Measurements from ENCODE around the gene MAPK8. TPM values are rescaled to one million over a fixed set of nuclear protein-coding genes. Genes with fewer than 3 reads are reported as not detected.

The MAPK8 gene
- total RNA-seq, 4 donors from 2014 or later = 27.4 to 43.5 (median 36.5) TPM

DNA sequence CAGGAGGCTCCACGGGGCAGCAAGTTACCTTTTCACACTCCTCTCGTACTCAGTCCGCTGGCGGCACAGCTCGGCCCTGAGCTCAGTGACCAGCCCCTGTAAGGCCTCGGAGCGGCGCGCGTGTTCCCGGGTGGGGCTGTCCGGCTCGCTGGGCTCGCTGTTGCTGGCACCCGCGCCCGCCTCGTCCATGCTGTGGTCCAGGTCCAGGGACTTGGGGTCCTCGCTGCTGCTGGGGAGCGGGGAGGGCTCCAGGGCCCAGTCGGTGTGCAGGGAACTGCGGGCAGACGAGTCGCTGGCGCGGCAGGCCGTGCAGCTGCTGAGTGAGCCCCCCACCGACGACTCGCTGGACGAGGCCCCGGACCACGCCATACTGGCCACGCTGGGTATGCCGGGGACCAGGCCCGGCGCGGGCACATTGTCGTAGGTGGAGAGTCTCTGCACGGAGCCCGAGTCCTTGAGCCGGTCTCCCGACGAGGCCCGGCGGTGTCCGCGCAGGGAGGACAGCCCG lies 143.8 kb downstream of the MAPK8 start:
- no peak overlapping the region for H3K4me3 ChIP-seq
- H3K36me3 ChIP-seq = no peaks in the 10 kb centered on the region
- H3K4me1 ChIP-seq = no peaks in the 10 kb centered on the region
- no CpG with 5 or more reads among the region's 49 CpGs for WGBS, 2 donors
- DNase-seq = no peak
- TF ChIP-seq, protein P1, sequence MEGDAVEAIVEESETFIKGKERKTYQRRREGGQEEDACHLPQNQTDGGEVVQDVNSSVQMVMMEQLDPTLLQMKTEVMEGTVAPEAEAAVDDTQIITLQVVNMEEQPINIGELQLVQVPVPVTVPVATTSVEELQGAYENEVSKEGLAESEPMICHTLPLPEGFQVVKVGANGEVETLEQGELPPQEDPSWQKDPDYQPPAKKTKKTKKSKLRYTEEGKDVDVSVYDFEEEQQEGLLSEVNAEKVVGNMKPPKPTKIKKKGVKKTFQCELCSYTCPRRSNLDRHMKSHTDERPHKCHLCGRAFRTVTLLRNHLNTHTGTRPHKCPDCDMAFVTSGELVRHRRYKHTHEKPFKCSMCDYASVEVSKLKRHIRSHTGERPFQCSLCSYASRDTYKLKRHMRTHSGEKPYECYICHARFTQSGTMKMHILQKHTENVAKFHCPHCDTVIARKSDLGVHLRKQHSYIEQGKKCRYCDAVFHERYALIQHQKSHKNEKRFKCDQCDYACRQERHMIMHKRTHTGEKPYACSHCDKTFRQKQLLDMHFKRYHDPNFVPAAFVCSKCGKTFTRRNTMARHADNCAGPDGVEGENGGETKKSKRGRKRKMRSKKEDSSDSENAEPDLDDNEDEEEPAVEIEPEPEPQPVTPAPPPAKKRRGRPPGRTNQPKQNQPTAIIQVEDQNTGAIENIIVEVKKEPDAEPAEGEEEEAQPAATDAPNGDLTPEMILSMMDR (IDR thresholded peaks at IDR 0.05) = no peak
- TF ChIP-seq POLR2A (IDR thresholded peaks at IDR 0.05) = no peak
- no peaks in the 10 kb centered on the region for H3K27me3 ChIP-seq
- H3K27ac ChIP-seq = no peak overlapping the region
- H3K9me3 ChIP-seq = no peaks in the 10 kb centered on the region
- intact Hi-C loops (cut with DNase I) = no loop called here

DNA sequence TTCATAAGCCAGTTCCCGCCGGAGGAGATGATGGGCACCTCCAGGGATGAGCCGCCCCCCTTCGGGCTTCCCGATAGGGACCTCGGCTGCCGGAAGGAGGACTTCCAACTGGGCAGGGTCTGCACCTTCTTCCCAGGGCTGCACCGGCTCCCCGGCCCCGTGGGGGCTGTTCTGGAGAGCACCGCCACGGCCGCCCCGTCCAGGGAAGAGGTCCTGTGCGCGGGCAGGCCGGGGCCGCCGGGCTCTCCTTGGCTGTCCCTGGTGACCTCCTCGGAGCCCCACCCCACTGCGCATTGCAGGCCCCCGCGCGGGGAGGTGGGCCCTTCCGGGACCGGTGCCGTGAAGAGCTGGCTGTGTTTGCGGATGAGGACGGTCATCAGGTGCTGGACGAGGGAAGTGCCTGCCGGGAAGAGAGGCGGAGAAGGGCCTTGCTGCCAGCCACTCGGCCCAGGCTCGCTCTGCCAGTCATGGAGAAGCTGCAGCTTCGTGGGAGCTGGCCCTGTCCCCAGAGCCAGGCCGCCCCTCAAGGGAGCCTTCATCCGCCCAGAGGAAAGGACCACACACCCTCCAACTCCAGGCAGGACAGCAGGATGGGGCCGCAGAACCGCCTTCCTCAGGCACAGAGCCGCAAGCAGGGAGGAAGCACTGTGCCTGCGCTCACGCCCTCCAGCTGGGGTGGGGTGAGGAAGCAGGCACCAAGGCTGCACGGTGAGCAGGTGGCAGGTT lies 144.4 kb downstream of the MAPK8 start:
- intact Hi-C loops (cut with DNase I) = no loop called here
- TF ChIP-seq, protein P1 (IDR thresholded peaks at IDR 0.05) = no peak
- no peak for TF ChIP-seq POLR2A (IDR thresholded peaks at IDR 0.05)
- no CpG with 5 or more reads among the region's 43 CpGs for WGBS, 2 donors
- no peaks in the 10 kb centered on the region for H3K4me1 ChIP-seq
- peaks cover 0 to 4% (median 0%) of the 10 kb centered on the region in 4 donors for H3K27me3 ChIP-seq
- no peak for DNase-seq
- no peak overlapping the region for H3K4me3 ChIP-seq
- no peaks in the 10 kb centered on the region for H3K36me3 ChIP-seq
- H3K27ac ChIP-seq = no peak overlapping the region
- H3K9me3 ChIP-seq = no peaks in the 10 kb centered on the region

DNA sequence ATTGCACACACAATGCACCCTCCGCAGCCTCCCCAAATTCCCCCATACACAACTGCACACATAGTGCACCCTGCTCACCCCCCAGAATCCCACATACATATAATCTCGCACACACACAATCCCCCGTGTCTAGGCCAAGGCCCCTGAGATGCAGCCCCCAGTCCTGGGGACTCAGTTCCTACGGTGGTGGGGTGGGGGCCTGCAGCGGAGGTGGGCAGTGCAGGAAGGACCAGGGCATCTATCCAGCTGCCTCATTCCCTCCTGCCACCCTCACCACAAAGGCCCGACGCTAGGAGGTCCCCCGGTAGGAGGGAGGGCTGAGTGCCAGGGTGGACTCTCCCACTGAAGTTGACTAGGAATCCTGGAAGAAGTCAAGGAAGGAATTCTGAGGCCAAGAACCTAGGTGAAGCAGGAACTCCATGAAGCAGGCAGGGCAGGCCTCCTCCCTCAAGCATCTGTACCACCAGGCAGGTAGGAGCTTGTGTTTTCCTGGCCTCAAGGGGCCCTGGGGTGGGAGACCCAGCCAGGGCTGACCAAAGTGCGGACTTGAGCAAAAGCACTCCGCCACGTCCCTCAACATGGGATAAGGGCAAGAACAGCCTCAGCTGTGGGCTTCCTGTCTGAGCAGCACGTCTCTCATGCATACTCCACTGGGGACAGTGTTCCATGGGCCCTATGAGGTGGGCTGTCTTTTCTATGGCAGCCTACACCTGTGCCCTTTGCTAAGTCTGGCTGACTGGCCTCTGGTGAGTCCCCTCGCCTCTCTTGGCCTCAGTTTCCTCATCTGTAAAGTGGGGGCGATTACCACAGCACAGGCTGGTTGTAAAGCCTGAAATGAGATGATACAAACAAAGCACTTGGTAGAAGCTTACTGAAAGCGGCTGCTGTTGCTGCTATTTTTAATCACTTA lies 145.7 kb downstream of the MAPK8 start:
- no peak for DNase-seq
- WGBS, 2 donors = 85 to 94% methylated on average over 7 to 10 of the region's 15 CpGs
- Histone ChIP-seq H3K9me3 (no peaks in the 10 kb centered on the region), H3K4me1 (peaks cover 0 to 11% (median 0%) of the 10 kb centered on the region in 3 donors), H3K27ac (no peak overlapping the region), H3K36me3 (no peaks in the 10 kb centered on the region), H3K27me3 (peaks cover 0 to 15% (median 0%) of the 10 kb centered on the region in 4 donors), H3K4me3 (no peak overlapping the region)
- TF ChIP-seq, protein P1 (IDR thresholded peaks at IDR 0.05) = no peak
- TF ChIP-seq POLR2A (IDR thresholded peaks at IDR 0.05) = no peak
- intact Hi-C loops (cut with DNase I) = no loop called here

DNA sequence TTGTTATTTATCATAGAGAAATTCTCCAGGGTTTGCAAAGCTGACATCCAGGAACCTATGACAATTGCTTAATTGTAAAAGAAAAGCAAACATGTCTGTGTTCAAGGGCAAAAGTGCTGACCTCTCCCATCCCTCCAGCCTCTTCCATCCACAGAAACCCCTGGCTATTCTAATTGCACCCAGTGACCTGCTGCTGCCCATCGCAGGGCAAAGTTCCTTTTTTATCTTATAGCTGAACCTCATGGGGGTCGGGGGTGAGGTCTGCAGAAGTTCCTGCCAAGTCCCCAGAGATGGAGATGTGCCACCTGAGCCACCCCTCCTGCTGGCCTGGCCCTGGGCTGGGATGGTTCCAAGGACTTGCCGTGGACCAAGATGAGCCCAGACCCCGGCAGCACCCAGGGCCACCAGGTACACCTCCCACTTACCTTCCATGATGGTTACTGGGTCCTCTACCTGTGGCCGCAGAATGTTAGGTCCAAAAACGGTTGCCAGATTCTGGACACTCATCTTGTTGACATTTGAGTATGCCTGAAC lies 146.5 kb downstream of the MAPK8 start:
- Histone ChIP-seq H3K36me3 (no peaks in the 10 kb centered on the region), H3K27ac (no peak overlapping the region), H3K4me3 (no peak overlapping the region), H3K27me3 (peaks cover 0 to 15% (median 0%) of the 10 kb centered on the region in 4 donors), H3K4me1 (peaks cover 0 to 11% (median 0%) of the 10 kb centered on the region in 3 donors), H3K9me3 (no peaks in the 10 kb centered on the region)
- DNase-seq = no peak
- intact Hi-C loops (cut with DNase I) = no loop called here
- TF ChIP-seq POLR2A (IDR thresholded peaks at IDR 0.05) = no peak
- TF ChIP-seq, protein P1 (IDR thresholded peaks at IDR 0.05) = no peak
- 86% methylated on average over 1 to 5 of the region's 6 CpGs for WGBS, 2 donors
